Vein endothelial cell (primary cell): ENCODE data around the gene EEF1AKMT4. TPM values are rescaled to one million over a fixed set of nuclear protein-coding genes. Genes with fewer than 3 reads are reported as not detected.

Source experiments
- small RNA-seq: library from RNA; depleted of rRNA; stranded (forward); fragments of <200 nt; gene quantifications from one replicate; pipeline ENCODE3, GENCODE V24; 2012
- total RNA-seq: library from RNA; depleted of rRNA; stranded (reverse); fragments of >200 nt; gene quantifications from 2 replicates; pipeline ENCODE4 v1.2.3, GENCODE V29; 2012

Gene EEF1AKMT4
- total RNA-seq = 3.3 and 6.2 TPM in 2 replicates

DNA sequence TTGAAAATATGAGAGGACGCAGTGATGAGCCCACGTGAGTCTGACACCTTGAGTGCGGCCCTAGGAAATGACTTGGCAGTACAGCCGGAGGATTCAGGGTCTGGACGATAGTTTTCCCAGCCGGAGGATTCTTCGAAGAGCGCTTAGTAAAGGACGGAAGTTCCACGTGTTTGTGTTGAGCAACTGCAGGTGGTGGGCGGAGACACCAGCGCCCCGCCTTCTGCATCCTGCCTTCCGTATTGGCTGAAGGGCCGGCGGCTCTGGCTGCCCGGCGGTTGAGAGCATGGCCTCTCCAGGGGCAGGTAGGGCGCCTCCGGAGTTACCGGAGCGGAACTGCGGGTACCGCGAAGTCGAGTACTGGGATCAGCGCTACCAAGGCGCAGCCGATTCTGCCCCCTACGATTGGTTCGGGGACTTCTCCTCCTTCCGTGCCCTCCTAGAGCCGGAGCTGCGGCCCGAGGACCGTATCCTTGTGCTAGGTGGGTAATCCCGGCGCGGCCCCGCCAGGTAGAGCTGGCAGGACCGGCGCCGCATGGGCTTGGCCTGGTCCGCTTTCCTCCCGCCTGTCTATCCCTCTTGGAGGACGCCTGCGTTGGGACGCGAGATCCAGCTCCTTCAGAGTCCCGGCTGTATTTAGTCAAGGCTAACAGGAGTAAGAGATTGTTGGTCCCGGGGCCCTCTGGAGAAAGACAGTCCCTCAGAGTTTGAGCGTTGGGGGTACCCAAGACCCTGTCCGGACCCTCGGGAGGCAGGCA is at the start of gene EEF1AKMT4:
Gene EEF1AKMT4 (plus strand): TSS at position 261 of the 755 bp plus-strand sequence. CDS start 23 bp downstream, at position 284.

DNA sequence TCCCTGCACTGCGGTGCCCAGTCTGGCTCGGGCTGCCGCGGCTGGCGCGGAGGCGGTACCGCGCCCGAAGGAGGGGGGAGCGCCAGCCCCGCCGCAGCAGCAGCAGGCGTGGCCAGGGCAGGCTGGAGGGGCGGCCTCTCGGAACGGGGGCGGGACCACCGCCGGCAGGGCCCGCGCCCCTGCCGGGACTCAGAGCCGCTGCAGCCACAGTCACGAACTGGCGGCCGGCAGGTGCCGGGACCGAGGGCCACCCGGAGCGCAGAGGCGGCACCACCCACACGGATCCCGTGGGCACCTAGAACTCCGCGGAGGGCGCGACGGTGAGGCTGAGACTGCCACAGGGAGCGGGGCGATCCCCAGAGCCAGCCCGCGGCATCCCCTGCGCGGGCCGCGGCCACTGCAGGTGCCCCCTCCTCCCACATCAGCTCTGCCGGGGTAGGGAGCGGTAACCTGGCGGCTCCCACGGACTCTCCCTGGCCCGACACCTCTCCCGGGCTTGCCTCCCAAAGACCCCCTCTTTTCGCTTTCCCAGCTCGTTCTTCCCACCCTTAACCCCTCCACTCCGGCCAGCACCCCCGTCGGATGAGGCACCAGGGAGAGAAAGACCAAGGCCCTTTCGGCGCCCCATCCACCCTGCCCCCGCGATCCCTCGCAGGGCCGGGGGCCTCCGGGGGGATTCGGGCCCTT is 19.9 kb upstream of the EEF1AKMT4 start, which contains the start of gene VWA5B2:
Gene VWA5B2 (plus strand): TSS at position 192 of the 687 bp plus-strand sequence. CDS start 944 bp downstream, outside the sequence.

GRCh38 chr3:184248454-184249411 is 739 bp upstream of the EEF1AKMT4 start, which contains the start of gene ALG3:
ALG3 (minus strand) TSS chr3:184248962; CDS start chr3:184248940, 22 bp downstream.

DNA sequence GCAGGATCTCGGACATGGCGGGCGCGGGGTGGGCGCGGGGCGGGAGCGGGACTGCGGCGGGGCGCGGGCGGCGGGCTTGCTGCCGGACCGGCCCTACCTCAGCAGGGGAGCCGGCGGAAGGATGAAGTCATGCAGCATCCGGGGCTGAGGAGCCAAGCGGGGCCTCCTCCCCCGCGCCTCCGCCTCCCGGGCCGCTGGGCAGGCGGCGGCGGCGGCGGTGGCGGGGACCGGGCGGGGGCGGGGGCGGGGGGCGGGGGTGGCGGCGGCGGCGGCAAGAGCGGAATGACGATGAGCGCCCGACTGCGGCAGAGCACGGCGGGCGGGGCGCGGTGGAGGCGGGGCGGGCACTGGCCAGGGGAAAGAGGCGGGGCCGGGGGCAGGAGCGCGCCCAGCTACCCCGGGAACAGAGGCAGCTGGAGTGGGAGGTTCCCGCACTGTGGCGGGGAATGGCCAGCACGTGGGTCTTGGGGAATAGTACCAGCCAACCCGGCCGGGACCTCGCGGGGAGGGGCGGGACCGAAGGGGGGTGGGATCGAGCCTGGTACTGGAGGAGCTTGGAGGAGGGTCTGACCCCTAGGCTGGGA is 11.9 kb downstream of the EEF1AKMT4 start, which contains the start of gene CAMK2N2:
Gene CAMK2N2 (minus strand): TSS at position 284 of the 584 bp plus-strand sequence. CDS start 268 bp downstream, at position 16.

DNA sequence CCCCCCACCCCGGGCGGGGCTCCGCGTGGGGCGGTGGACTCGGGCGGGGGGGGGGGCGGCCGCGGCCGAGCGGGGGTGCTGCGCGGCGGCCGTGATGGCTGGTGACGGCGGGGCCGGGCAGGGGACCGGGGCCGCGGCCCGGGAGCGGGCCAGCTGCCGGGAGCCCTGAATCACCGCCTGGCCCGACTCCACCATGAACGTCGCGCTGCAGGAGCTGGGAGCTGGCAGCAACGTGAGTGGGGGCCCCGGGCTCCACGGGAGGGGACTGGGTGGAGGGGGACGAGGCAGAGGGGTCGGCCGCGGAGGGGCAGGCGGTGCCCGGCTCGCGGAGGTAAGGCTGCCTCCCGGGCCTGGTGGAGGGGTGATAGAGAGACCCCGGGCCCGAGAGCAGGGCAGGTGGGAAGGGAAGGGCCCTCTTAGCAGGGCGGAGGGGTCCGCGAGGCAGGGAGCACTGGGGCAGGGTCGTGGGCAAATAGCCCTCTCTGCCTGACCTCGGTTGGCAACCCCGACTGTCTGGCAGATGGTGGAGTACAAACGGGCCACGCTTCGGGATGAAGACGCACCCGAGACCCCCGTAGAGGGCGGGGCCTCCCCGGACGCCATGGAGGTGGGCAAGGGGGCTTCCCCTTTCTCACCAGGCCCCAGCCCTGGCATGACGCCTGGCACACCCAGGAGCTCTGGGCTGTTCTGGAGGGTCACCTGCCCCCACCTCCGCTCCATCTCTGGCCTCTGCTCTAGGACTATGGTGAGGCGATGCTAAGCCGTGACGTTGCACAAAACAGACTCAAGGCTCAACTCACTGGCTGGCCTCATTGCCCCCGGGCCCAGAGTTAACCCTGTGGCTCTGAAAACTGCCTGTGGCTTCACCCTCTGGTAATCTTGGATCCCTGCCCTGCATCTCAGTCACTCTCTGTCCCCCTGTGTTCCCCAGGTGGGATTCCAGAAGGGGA is 26.8 kb downstream of the EEF1AKMT4 start, which contains the start of gene ECE2:
Gene ECE2 (plus strand): TSS at position 62 of the 950 bp plus-strand sequence. CDS start 132 bp downstream, at position 194.

DNA sequence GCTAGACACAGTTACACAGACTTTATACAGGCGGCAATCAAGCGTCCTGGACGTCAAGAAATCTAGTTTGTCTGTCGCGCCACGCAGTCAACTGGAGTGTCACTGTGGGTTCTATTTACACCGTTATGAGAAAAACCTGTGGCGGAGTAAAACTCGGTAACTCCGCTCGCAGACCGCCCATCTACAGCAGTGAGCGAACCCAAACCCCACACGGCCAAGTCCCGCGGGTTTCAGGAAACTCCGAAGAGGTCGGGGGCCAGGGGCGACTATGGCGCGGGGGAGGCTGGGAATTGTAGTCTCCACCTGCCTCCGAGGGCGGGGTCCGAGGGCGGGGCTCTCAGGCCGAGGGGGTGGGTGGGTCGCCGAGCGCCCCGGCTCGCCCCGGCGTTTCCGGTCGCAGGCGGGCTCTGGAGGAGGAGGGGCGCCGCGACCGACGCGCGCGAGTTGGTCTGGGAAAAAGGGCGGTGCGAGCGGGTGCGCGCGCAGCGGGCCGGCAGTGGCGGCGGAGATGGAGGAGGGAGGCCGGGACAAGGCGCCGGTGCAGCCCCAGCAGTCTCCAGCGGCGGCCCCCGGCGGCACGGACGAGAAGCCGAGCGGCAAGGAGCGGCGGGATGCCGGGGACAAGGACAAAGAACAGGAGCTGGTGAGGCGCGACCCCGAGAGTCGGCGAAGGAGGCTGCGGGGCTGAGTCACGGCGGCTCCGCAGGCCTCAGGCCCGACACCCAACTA is 49.5 kb downstream of the EEF1AKMT4 start, which contains the start of gene PSMD2:
Gene PSMD2 (plus strand): TSS at position 483 of the 729 bp plus-strand sequence. CDS start 26 bp downstream, at position 509.

Small RNAs within 50 kb of the gene (small RNA-seq; reads per million reads assigned to genes)
- gene MIR1224 = not detected

Other genes with a start within 250 kb of the EEF1AKMT4 start
- 13.7 and 14.6 TPM in 2 replicates for gene ABCC5, start 231.8 kb upstream of the EEF1AKMT4 start, total RNA-seq
- gene HTR3D, start 217.9 kb upstream of the EEF1AKMT4 start, total RNA-seq = not detected in 2 replicates
- gene HTR3C, start 196.6 kb upstream of the EEF1AKMT4 start, total RNA-seq = not detected in 2 replicates
- gene HTR3E, start 152.6 kb upstream of the EEF1AKMT4 start, total RNA-seq = not detected in 2 replicates
- 40.2 and 40.5 TPM in 2 replicates for gene EIF2B5, start 114.3 kb upstream of the EEF1AKMT4 start, total RNA-seq
- 31.6 and 34.0 TPM in 2 replicates for gene DVL3, start 94.3 kb upstream of the EEF1AKMT4 start, total RNA-seq
- 389 and 410 TPM in 2 replicates for gene AP2M1, start 74.8 kb upstream of the EEF1AKMT4 start, total RNA-seq
- gene ABCF3, start 63.5 kb upstream of the EEF1AKMT4 start, total RNA-seq = 31.9 and 40.5 TPM in 2 replicates
- under 0.01 and 0.10 TPM in 2 replicates for gene VWA5B2, start 20.1 kb upstream of the EEF1AKMT4 start, total RNA-seq
- gene ALG3, start 710 bp upstream of the EEF1AKMT4 start, total RNA-seq = 30.5 and 40.5 TPM in 2 replicates
- not detected in 2 replicates for gene CAMK2N2, start 11.9 kb downstream of the EEF1AKMT4 start, total RNA-seq
- gene ECE2, start 26.4 kb downstream of the EEF1AKMT4 start, total RNA-seq = not detected in 2 replicates
- gene PSMD2, start 49.6 kb downstream of the EEF1AKMT4 start, total RNA-seq = 463 and 575 TPM in 2 replicates
- 309 and 376 TPM in 2 replicates for gene EIF4G1, start 64.9 kb downstream of the EEF1AKMT4 start, total RNA-seq
- gene FAM131A, start 87.9 kb downstream of the EEF1AKMT4 start, total RNA-seq = 26.9 and 28.7 TPM in 2 replicates
- 4.4 and 4.6 TPM in 2 replicates for gene CLCN2, start 111.9 kb downstream of the EEF1AKMT4 start, total RNA-seq
- 78.7 and 87.9 TPM in 2 replicates for gene POLR2H, start 112.0 kb downstream of the EEF1AKMT4 start, total RNA-seq
- not detected in 2 replicates for gene THPO, start 128.5 kb downstream of the EEF1AKMT4 start, total RNA-seq
- under 0.01 and 0.19 TPM in 2 replicates for gene CHRD, start 130.4 kb downstream of the EEF1AKMT4 start, total RNA-seq